ENCODE data around the gene SLC13A2. TPM values are rescaled to one million over a fixed set of nuclear protein-coding genes. Genes with fewer than 3 reads are reported as not detected.
"Not testable (repeated sequence)": the region's sequence is repeated elsewhere in the genome, so short reads cannot be mapped to it uniquely, and the experiment has no call there.

SLC13A2 gene, protein sequence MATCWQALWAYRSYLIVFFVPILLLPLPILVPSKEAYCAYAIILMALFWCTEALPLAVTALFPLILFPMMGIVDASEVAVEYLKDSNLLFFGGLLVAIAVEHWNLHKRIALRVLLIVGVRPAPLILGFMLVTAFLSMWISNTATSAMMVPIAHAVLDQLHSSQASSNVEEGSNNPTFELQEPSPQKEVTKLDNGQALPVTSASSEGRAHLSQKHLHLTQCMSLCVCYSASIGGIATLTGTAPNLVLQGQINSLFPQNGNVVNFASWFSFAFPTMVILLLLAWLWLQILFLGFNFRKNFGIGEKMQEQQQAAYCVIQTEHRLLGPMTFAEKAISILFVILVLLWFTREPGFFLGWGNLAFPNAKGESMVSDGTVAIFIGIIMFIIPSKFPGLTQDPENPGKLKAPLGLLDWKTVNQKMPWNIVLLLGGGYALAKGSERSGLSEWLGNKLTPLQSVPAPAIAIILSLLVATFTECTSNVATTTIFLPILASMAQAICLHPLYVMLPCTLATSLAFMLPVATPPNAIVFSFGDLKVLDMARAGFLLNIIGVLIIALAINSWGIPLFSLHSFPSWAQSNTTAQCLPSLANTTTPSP
- total RNA-seq, result not detected

- Histone ChIP-seq H3K27ac (no peak within 1 kb of the TSS), H3K4me1 (no peaks in the 10 kb centered on the region), H3K27me3 (no peaks in the 10 kb centered on the region), H3K36me3 (no peaks in the 10 kb centered on the region), H3K9me3 (no peaks in the 10 kb centered on the region), H3K4me3 (no peak within 1 kb of the TSS)
- intact Hi-C loops (cut with DNase I), result no loop called here
- DNase-seq (ENCODE audit: extremely low spot score in 2 of 2), result no peak
- TF ChIP-seq, protein P1, sequence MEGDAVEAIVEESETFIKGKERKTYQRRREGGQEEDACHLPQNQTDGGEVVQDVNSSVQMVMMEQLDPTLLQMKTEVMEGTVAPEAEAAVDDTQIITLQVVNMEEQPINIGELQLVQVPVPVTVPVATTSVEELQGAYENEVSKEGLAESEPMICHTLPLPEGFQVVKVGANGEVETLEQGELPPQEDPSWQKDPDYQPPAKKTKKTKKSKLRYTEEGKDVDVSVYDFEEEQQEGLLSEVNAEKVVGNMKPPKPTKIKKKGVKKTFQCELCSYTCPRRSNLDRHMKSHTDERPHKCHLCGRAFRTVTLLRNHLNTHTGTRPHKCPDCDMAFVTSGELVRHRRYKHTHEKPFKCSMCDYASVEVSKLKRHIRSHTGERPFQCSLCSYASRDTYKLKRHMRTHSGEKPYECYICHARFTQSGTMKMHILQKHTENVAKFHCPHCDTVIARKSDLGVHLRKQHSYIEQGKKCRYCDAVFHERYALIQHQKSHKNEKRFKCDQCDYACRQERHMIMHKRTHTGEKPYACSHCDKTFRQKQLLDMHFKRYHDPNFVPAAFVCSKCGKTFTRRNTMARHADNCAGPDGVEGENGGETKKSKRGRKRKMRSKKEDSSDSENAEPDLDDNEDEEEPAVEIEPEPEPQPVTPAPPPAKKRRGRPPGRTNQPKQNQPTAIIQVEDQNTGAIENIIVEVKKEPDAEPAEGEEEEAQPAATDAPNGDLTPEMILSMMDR (IDR thresholded peaks at IDR 0.05), result no peak
- TF ChIP-seq POLR2A (IDR thresholded peaks at IDR 0.05), result no peak
- TF ChIP-seq POLR2AphosphoS5 (IDR thresholded peaks at IDR 0.05; ENCODE audit: insufficient read depth in 1 of 2, low read depth in 1 of 2), result no peak
These were observed at the start of gene SLC13A2 for GRCh38 chr17:28473542-28473941. TSS of gene SLC13A2 (plus strand) at chr17:28473644. CDS start at chr17:28473713, 69 bp downstream.

DNA sequence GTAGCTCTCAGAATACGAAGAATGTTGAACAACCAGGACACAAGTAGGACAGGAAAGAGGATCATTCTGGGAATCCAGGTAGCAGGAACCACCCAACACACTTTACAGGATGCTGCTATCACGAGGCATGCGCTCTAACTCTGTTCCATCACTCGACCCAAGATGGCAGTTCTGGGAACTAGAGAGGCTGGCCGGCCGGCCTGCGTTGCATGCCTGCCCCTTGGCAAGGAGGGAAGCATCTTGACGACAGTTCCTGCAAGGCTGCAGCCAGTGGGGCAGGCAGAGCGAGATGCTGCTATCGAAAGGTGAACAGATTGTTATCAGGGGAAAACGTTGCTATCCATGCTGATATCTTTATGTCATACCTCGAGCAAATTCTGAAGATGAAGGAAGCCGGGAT lies 48.2 kb upstream of the SLC13A2 start:
- H3K36me3 ChIP-seq, result no peaks in the 10 kb centered on the region
- no peak overlapping the region for H3K27ac ChIP-seq
- no peaks in the 10 kb centered on the region for H3K27me3 ChIP-seq
- TF ChIP-seq POLR2AphosphoS5 (IDR thresholded peaks at IDR 0.05; ENCODE audit: insufficient read depth in 1 of 2, low read depth in 1 of 2) (no peak), POLR2A (IDR thresholded peaks at IDR 0.05) (no peak)
- TF ChIP-seq, protein P1 (IDR thresholded peaks at IDR 0.05), result no peak
- no peaks in the 10 kb centered on the region for H3K9me3 ChIP-seq
- DNase-seq (ENCODE audit: extremely low spot score in 2 of 2), result no peak
- intact Hi-C loops (cut with DNase I), result no loop called here
- H3K4me1 ChIP-seq, result no peaks in the 10 kb centered on the region
- H3K4me3 ChIP-seq, result no peak overlapping the region

DNA sequence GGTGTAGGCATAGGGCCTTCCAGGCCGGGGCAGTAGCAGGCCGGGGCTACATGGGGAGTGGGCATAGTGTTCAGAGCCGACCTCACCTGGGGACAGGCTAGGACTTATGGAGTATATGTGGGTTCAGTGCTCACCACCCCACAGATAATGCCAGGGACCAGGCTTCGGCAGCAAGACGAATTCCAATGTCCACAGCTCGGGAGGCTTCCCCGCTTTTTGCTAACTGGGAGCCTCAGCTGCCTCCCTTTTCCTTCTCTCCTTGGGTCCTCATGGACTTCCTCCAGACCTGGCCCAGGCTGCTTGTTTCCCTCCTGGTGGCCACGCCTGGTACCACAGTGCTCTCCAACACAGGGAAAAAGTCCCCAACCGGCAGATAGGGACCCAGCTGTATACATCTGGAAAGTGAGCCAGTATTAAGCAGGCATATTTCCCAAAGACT lies 47.3 kb upstream of the SLC13A2 start:
- no peaks in the 10 kb centered on the region for H3K4me1 ChIP-seq

GRCh38 chr17:28427371-28427770 lies 46.1 kb upstream of the SLC13A2 start:
- intact Hi-C loops (cut with DNase I), result no loop called here
- Histone ChIP-seq H3K9me3 (no peaks in the 10 kb centered on the region), H3K4me1 (no peaks in the 10 kb centered on the region), H3K4me3 (no peak overlapping the region), H3K36me3 (no peaks in the 10 kb centered on the region), H3K27ac (no peak overlapping the region), H3K27me3 (no peaks in the 10 kb centered on the region)
- TF ChIP-seq POLR2AphosphoS5 (IDR thresholded peaks at IDR 0.05; ENCODE audit: insufficient read depth in 1 of 2, low read depth in 1 of 2) (no peak), POLR2A (IDR thresholded peaks at IDR 0.05) (no peak)
- TF ChIP-seq, protein P1 (IDR thresholded peaks at IDR 0.05), result no peak
- DNase-seq (ENCODE audit: extremely low spot score in 2 of 2), result no peak

More for the DNA sequence above, 47.3 kb upstream of the SLC13A2 start:
- no peaks in the 10 kb centered on the region for H3K27me3 ChIP-seq
- H3K4me3 ChIP-seq, result no peak overlapping the region
- no peak for DNase-seq (ENCODE audit: extremely low spot score in 2 of 2)
- no peaks in the 10 kb centered on the region for H3K36me3 ChIP-seq
- H3K9me3 ChIP-seq, result no peaks in the 10 kb centered on the region
- intact Hi-C loops (cut with DNase I), result no loop called here
- TF ChIP-seq POLR2AphosphoS5 (IDR thresholded peaks at IDR 0.05; ENCODE audit: insufficient read depth in 1 of 2, low read depth in 1 of 2) (no peak), POLR2A (IDR thresholded peaks at IDR 0.05) (no peak)
- TF ChIP-seq, protein P1 (IDR thresholded peaks at IDR 0.05), result no peak
- H3K27ac ChIP-seq, result no peak overlapping the region

- intact Hi-C loops (cut with DNase I); H3K27me3 ChIP-seq; H3K9me3 ChIP-seq; H3K4me3 ChIP-seq; DNase-seq (ENCODE audit: extremely low spot score in 2 of 2); H3K27ac ChIP-seq; H3K36me3 ChIP-seq; H3K4me1 ChIP-seq: not testable (repeated sequence)
These were observed 45.5 kb upstream of the SLC13A2 start for GRCh38 chr17:28427982-28428381.
